SK-N-MC (cell line): ENCODE measurements around the gene PER3.

Experiments
- EZH2 ChIP-seq: fragments of 200-600 bp; sonication (generic); IDR thresholded peaks from one replicate; pipeline ENCODE4 v1.6.1; 2017; ENCODE audit warnings: antibody characterized with exemption
- POLR2AphosphoS5 ChIP-seq: IDR thresholded peaks from 2 replicates; pipeline ENCODE4 v1.6.1; 2012; ENCODE audit warnings: mild to moderate bottlenecking, low read depth, low read length, borderline replicate concordance

DNA sequence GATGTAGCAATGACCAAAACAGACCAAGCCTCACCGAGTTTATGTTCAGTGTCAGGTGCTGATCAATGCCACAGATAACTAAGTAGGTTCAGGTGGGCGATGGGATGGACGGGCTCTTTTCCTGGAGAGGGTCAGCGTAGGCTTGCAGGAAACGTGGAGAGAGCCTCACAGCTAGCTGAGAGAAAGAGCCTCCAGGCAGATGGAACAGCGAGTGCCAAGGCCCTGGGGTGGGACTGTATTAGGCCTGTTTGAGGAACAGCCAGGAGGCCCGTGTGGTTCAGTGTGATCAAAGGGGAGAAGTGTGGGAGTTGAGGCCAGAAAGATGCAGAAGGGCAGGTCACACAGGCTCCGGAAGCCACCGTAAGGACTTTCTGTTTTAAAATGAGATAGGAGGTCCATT lies 76.0 kb downstream of the PER3 start:
- TF ChIP-seq POLR2AphosphoS5: no peak
- no peak for TF ChIP-seq EZH2
